Mammary epithelial cell (primary cell): Measurements from ENCODE around the gene SPTBN2.

Experiments
- EZH2 ChIP-seq: IDR thresholded peaks from 2 replicates; pipeline ENCODE4 v1.6.1; 2012; ENCODE audit warnings: low read length, inconsistent platforms, borderline replicate concordance
- TF ChIP-seq, protein P1 (sequence below), 2 donors: IDR thresholded peaks in 1 of 2; conservative IDR thresholded peaks in 1 of 2; 2 replicates each; pipeline ENCODE4 v1.5.1; 2011 to 2012; ENCODE audit warnings: inconsistent platforms in 2 of 2, low read length in 2 of 2, mild to moderate bottlenecking in 2 of 2, control low read depth in 1 of 2, low read depth in 1 of 2; ENCODE audit not compliant: insufficient read depth in 1 of 2; ENCODE audit errors: extremely low read depth in 1 of 2

DNA sequence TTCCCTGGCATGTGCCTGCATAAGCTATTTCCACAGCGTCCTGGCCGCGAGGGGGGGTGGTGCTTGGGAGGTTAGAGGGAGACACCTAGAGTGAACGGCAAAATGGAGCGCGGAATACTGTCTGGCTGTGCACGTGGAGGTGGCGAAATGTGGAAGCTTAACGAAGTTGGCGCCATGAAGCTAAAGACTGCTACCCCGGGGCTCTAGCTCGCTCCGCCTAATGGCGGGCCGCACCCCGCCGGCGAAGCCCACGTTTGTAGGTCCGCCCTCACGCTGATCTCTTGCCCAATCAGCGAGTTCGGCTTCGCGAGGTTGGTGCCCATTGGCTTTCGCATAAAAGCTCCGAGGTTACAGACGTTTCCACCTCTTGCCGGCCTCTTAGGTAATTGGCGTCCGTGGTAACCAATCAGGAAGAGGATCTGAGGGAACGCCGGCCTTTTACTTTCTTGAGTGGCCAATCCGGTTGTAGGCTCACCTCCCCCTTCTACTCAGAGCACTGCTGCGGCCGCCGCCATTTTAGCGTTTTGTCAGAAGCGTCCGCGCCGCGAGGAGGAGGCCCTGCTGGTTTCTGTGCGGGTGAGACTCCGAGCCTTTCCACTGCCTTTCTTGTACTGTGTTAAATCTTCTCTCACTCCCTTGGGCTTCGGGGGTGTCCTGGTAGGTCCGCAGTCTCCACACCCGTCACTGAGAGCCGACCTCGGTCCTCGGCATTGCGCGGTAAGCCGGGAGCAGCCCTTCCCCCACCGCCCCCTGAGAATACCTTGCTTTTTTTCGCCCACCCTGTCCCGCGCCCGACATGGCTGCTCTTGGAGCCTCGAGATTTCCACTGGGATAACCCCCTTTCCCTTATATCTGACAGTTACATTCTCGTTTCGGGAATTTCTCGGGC is 90.6 kb downstream of the SPTBN2 start, which contains the start of gene RBM4:
- no peak for TF ChIP-seq EZH2
- TF ChIP-seq, protein P1, sequence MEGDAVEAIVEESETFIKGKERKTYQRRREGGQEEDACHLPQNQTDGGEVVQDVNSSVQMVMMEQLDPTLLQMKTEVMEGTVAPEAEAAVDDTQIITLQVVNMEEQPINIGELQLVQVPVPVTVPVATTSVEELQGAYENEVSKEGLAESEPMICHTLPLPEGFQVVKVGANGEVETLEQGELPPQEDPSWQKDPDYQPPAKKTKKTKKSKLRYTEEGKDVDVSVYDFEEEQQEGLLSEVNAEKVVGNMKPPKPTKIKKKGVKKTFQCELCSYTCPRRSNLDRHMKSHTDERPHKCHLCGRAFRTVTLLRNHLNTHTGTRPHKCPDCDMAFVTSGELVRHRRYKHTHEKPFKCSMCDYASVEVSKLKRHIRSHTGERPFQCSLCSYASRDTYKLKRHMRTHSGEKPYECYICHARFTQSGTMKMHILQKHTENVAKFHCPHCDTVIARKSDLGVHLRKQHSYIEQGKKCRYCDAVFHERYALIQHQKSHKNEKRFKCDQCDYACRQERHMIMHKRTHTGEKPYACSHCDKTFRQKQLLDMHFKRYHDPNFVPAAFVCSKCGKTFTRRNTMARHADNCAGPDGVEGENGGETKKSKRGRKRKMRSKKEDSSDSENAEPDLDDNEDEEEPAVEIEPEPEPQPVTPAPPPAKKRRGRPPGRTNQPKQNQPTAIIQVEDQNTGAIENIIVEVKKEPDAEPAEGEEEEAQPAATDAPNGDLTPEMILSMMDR (conservative IDR thresholded peaks at IDR 0.05 in 1 of 2, IDR thresholded peaks at IDR 0.05 in 1 of 2; ENCODE audit: extremely low read depth in 1 of 2, insufficient read depth in 1 of 2, low read depth in 1 of 2, low read length in 2 of 2) = no peak
